ENCODE data around the gene NUBP2. TPM values are rescaled to one million over a fixed set of nuclear protein-coding genes. Genes with fewer than 3 reads are reported as not detected.
A peak's percentile ranks its signal among the peaks of the same experiment; 100 is the strongest.

Gene NUBP2
- total RNA-seq, 1 donor from 2014 or later, result 110 TPM

GRCh38 chr16:1759511-1759910, 23.2 kb upstream of the NUBP2 start:
- no peak for DNase-seq

GRCh38 chr16:1760911-1761310, 21.8 kb upstream of the NUBP2 start:
- DNase-seq, result no peak

- DNase-seq, result no peak
Measured at GRCh38 chr16:1761751-1762150, 21.0 kb upstream of the NUBP2 start.

- DNase-seq, result no peak
Measured at GRCh38 chr16:1762196-1762878, 20.4 kb upstream of the NUBP2 start.

GRCh38 chr16:1762879-1763520, 19.8 kb upstream of the NUBP2 start:
- no peak for DNase-seq

GRCh38 chr16:1763521-1764511, 18.9 kb upstream of the NUBP2 start:
- peak; percentile 52 for DNase-seq

GRCh38 chr16:1764971-1765370, 17.8 kb upstream of the NUBP2 start:
- DNase-seq, result no peak

- no peak for DNase-seq
Measured at GRCh38 chr16:1765826-1766225, 16.9 kb upstream of the NUBP2 start.

- no peak for DNase-seq
Measured at GRCh38 chr16:1766231-1766630, 16.5 kb upstream of the NUBP2 start.

GRCh38 chr16:1766701-1767100, 16.1 kb upstream of the NUBP2 start:
- no peak for DNase-seq

GRCh38 chr16:1767116-1767994, 15.4 kb upstream of the NUBP2 start:
- DNase-seq, result no peak

GRCh38 chr16:1768061-1768766, 14.5 kb upstream of the NUBP2 start:
- DNase-seq, result no peak

- DNase-seq, result no peak
Measured at GRCh38 chr16:1768767-1769401, 13.9 kb upstream of the NUBP2 start.

- DNase-seq, result no peak
Measured at GRCh38 chr16:1769402-1770300, 13.1 kb upstream of the NUBP2 start.

GRCh38 chr16:1770328-1771187, 12.2 kb upstream of the NUBP2 start:
- peak; percentile 74 for DNase-seq

- peak; percentile 71 for DNase-seq
Measured at GRCh38 chr16:1771188-1771863, 11.4 kb upstream of the NUBP2 start, which contains the start of gene NME3. TSS of gene NME3 (minus strand) at chr16:1771543. CDS start at chr16:1771534, 9 bp downstream.

GRCh38 chr16:1771864-1772361, 10.8 kb upstream of the NUBP2 start:
- no peak for DNase-seq

- DNase-seq, result peak; percentile 42
Measured at GRCh38 chr16:1772362-1772907, 10.3 kb upstream of the NUBP2 start, which contains the start of gene EME2. TSS of gene EME2 (plus strand) at chr16:1772810. CDS start at chr16:1773228, 418 bp downstream.
